Measurements from ENCODE around the gene MPHOSPH8.
"Not testable (repeated sequence)": the region's sequence is repeated elsewhere in the genome, so short reads cannot be mapped to it uniquely, and the experiment has no call there.

Gene MPHOSPH8

GRCh38 chr13:19632915-19633478, 462 bp upstream of the MPHOSPH8 start:
- no peak for DNase-seq

DNA sequence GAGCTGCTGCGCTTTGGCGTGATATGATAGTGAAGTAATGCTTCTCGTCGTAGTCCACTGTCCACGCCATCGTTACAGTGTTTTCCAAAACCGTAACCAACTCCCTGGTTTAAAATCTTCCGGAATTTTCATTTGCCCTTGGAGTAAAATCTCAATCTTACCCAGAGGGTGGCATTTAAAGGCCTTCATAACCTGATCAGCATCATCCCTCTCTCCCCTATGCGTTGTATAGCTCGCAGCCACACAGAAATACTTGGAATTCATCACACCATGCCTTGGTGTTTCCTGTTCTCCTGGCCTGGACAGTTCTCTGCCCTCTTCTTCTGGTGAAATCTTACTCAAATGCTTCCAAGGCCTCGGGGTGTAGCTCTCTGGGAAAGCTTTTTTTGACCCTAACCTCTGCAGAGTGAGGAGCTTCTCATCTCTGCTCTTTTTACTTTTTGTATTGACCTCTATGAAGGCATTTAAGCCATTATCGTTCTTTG, 839 bp downstream of the MPHOSPH8 start:
- peak; percentile 54 for DNase-seq

- DNase-seq: not testable (repeated sequence)
These were observed 2.5 kb downstream of the MPHOSPH8 start for GRCh38 chr13:19635926-19636325.

DNA sequence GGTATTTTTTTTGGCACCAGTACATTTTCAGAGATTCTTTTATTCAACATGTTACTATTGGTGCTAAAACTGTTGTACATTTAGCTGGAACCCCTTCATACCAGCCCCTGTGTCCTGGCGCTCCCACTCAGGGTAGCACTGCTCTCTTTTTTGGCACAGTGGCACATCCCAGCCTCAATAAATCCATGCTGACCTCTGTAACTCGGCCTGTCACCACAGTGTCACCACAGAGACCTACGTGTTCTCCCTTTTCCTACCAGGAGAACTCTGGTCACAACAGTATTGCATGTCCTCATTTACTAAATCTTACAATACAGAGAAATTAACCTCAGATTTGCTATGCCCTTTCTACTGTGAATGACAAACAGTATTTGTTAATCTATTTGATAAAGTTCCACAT, 10.2 kb downstream of the MPHOSPH8 start:
- DNase-seq: no peak

GRCh38 chr13:19645000-19645399, 11.5 kb downstream of the MPHOSPH8 start:
- DNase-seq: no peak

GRCh38 chr13:19646063-19646462, 12.6 kb downstream of the MPHOSPH8 start:
- no peak for DNase-seq

- no peak for DNase-seq
These were observed 17.3 kb downstream of the MPHOSPH8 start for GRCh38 chr13:19650742-19651141.

DNA sequence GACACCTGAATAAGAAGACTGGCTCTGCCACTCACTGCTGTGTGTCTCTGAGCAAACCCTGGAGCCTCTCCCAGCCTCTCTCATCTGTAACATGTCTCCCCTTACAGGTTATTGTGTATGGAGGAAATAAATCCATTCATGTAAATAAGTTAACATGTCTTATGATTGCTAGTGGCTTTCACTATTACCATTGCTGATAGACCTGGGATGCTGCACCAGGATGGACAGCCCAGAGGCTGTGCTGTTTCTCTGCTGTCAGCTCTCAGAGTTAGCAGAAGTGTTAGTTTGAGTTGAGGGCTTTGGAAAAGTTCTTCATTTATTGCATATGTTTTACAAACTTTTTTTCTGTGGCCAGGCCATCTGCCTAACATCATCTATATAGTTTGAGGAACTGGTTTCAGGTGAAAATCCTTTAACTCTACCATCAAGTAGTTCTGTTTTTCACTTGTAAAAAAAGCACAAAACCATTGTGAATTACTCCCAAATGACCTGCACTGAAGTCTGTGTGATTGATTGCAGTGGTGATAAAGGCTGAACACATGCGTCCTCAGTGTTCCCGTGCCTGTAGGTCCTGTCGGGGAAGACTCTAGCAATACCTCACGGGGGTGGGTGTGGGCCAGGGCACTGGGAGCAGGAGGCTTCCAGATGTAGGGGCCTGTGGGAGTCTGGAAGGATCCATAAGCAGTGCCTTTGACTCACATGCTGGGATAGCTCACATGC, 24.6 kb downstream of the MPHOSPH8 start:
- DNase-seq: no peak

DNA sequence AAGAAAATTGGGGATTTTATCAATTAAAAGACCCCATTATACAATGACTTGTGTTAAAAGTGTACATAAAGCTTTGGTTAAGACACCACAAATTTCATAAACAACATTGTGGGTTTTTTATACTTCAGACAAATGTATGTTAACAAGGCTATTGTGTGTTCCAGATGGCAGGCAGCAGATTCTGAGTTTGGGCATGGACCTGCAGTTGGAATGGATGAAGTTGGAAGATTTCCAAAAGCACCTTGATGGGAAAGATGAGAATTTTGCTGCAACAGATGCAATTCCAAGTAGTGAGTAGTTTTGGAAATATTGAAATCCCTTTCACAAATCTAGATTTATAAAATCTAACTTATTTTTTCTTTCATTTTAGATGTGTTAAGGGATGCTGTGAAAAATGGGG, 25.4 kb downstream of the MPHOSPH8 start:
- no peak for DNase-seq

- no peak for DNase-seq
These were observed 27.7 kb downstream of the MPHOSPH8 start for GRCh38 chr13:19661126-19661525.

DNA sequence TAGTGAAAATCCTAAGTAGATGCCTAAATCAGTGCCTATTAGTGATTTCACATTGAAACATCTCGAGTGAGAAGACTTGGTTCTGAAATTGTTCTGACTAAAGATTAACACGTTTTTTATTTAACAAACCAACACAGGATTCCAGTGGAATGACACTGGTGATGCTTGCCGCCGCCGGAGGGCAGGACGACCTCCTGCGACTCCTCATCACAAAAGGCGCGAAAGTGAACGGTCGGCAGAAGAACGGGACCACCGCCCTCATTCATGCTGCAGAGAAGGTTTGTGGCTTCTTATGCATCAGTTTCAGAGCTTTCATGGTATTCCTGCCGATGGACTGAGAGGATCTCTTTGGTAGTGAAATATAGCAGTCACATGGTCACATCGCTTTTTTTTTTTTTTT, 28.1 kb downstream of the MPHOSPH8 start:
- DNase-seq: no peak

GRCh38 chr13:19663416-19663979, 30.0 kb downstream of the MPHOSPH8 start:
- no peak for DNase-seq

- DNase-seq: no peak
These were observed 31.2 kb downstream of the MPHOSPH8 start for GRCh38 chr13:19664481-19665230.

GRCh38 chr13:19665427-19665859, 32.0 kb downstream of the MPHOSPH8 start:
- DNase-seq: no peak

DNA sequence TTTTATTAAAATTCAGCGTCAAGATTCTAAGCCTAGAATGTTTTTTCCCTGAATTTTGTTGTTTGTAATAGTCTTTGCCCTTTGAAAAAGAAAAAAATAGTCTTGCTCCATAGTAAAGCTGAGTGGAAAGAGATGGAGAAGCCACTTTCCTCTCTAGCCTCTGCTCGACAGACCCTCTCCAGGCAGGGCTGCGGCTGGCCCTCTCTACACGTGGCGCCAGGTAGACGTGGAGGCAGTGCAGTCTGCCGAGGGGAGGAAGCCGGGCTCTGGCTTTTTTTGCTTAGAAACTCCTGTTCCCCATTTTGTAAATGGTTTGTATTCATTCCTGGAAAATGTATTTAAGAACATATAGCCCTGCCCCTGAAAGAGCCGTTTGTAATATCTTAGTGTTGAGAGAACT, 35.3 kb downstream of the MPHOSPH8 start:
- DNase-seq: no peak

- DNase-seq: no peak
These were observed 36.7 kb downstream of the MPHOSPH8 start for GRCh38 chr13:19670147-19670546.

DNA sequence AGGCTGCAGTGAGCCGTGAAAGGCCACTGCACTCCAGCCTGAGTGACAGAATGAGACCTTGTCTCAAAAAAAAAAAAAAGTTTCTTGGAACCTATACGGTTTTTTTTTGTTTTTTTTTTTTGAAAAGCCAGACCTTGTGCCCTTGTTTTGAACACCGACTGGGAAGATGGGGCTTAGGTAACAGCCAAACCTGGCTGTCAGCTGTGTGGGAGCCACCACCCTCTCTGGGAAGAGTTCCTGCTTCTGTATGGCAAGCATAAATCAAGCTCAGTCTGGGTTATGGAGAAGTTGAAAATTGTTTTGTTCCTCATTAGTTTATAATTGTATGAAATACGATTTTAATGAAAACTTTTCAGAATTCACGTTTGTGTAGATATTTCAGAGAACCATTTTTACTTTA, 39.5 kb downstream of the MPHOSPH8 start:
- no peak for DNase-seq

GRCh38 chr13:19673473-19674430, 40.3 kb downstream of the MPHOSPH8 start:
- DNase-seq: no peak

- no peak for DNase-seq
These were observed 41.4 kb downstream of the MPHOSPH8 start for GRCh38 chr13:19674898-19675297.

- DNase-seq: no peak
These were observed 42.7 kb downstream of the MPHOSPH8 start for GRCh38 chr13:19676168-19676567.

GRCh38 chr13:19680751-19681150, 47.3 kb downstream of the MPHOSPH8 start:
- DNase-seq: peak; percentile 71

DNA sequence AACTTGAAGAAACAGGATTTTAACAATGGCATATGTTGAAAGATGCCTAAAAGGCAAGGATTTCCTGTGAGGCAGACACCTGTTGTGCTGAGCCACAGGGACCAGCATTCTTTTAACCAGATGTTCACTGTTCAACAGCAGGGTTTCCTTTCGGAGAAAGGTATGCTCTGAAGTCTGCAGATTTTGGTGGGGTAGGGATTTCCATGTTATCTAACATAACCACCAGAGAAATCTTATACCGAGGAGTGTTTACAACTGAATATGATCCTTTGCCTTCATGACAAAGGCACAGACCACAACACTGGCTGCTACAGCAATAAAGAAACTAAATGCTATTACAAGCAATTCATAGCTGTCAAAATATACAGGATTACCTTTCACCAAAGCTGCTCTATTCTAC, 48.1 kb downstream of the MPHOSPH8 start:
- no peak for DNase-seq

Measured in fibroblast of skin of back (primary cell).